SK-N-MC (cell line): ENCODE measurements around the gene CRTC2.

Source experiments
- EZH2 ChIP-seq: fragments of 200-600 bp; sonication (generic); IDR thresholded peaks from one replicate; pipeline ENCODE4 v1.6.1; 2017; ENCODE audit warnings: antibody characterized with exemption
- FOXP2 ChIP-seq: optimal IDR thresholded peaks from 2 replicates; pipeline ENCODE3; 2011; ENCODE audit warnings: mild to moderate bottlenecking, moderate library complexity; ENCODE audit not compliant: insufficient read depth; ENCODE audit errors: extremely low read length, control extremely low read depth
- POLR2AphosphoS5 ChIP-seq: IDR thresholded peaks from 2 replicates; pipeline ENCODE4 v1.6.1; 2012; ENCODE audit warnings: mild to moderate bottlenecking, low read depth, low read length, borderline replicate concordance

DNA sequence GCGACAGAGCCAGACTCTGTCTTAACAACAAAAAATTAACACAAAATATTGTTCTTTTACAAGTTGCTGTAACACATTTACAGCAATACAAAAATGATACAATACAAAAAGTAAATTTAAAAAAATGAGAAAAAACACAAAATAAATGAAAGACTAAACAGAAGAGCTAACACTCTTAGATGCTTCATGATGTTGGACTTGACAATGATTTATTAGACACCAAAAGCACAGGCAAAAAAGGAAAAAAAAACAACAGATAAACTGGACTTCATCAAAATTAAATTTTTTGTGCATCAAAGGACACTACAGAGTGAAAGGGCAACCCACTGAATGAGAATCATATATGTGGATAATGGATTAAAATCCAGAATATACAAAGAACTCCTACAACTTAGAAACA is 52.0 kb downstream of the CRTC2 start:
- no peak for TF ChIP-seq EZH2
- TF ChIP-seq POLR2AphosphoS5, result no peak
- TF ChIP-seq FOXP2, result no peak
